M059J (cell line): ENCODE data around the gene RASAL2. TPM values are rescaled to one million over a fixed set of nuclear protein-coding genes. Genes with fewer than 3 reads are reported as not detected.
A peak's percentile ranks its signal among the peaks of the same experiment; 100 is the strongest.
"Not testable (repeated sequence)": the region's sequence is repeated elsewhere in the genome, so short reads cannot be mapped to it uniquely, and the experiment has no call there.

Experiments used
- DNase-seq: peaks from one replicate; pipeline ENCODE4 v3.0.0-alpha.2; 2012; ENCODE audit warnings: low read depth
- total RNA-seq: library from RNA; depleted of rRNA; stranded (reverse); fragments of >200 nt; shearing (Covaris generic); gene quantifications from 2 replicates; pipeline ENCODE4 v1.2.3, GENCODE V29; 2014

Gene RASAL2
- total RNA-seq, 1 experiment from 2014 or later = 14.8 TPM

DNA sequence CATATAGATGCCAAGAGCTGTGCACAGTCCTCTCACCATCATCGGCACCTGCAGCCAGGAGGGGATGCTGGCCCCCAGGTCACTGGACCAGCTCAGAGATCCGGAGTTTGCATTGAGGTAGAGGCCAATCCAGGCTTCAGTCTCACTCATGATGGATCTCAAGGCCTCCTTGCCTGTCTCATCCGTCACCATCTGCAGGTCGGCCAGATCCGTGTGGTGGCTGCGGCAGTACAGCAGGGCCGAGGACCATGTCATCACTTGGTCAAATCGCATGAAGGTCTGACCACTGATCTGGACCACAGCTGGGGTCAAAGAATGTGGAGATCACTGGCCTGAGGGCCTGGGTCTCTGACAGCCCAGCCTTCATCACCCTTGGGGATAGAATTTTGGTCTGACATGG, 396.2 kb downstream of the RASAL2 start:
- DNase-seq = no peak

DNA sequence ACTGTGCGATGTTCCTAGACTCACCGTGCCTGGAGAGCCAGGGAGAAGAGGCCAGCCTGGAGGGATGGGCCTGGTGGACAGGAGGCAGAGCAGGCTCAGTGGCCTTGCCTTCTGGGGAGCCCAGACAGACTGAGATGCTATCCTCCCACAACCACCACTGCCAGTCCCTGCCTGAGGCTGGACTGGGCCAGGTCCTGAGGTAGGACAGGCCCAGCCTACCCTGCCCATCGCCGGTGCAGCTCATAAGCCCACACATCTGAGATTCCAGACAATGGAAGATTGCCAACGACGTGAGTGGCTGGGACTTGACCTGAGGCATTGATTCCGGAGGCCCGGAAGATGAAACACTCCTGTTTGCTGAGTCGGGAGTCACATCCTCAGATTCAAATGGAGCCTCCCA, 397.1 kb downstream of the RASAL2 start:
- no peak for DNase-seq

DNA sequence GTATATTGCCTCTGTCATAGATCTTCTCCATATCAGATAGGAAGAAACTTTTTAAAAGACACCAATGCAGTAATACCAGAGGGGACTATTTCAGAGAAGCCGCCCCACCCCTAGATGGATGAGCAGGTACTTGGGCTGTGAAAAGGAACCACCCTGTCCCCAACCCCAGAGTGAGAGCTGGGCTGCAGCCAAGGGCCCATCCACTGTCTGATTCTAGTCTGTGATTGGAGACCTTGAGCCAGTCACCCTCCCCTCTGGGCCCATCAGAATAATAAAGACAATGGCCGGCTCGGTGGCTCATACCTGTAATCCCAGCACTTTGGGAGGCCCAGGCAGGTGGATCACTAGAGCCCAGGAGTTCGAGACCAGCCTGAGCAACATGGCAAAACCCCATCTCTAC, 397.8 kb downstream of the RASAL2 start:
- DNase-seq = no peak

DNA sequence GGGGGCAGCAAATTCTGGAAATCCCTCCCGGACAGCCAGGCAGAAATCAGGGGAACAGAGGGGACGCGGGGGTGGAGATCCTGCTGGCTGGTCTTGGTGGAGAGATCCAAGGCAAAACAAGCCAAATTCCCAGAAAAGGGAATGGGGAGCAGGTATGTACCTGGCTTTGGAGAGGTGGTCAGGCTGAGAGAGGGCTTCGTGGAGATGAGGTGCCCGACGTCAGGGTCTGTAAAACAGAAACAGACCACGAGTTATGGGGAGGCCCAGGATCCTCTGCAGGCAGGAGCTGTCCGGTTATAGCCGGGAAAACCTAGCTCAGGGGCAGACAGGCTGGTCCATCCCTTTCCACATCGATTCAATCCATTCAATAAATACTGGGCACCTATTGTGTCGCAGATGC, 398.4 kb downstream of the RASAL2 start:
- DNase-seq = no peak

DNA sequence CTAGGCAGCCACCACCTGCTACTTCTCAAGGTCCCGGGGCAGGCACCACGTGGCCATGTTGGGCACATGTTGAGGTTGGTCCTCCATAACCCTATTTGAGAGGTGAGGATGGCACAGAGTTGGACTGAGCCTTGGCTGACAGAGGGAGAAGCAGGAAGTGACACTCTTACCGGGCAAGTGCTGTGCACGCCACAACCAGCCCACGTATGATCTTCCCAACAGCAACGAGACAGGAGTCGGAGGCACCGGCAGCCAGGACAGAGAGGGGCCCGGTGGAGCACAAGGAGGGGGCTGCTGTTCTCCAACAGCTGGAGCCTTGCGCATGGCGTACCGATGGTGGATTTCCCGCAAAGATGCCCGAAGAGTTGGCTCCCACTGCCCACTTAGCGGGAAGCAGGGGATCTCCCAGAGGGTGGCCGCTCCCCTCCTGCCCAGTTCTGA, 399.4 kb downstream of the RASAL2 start:
- DNase-seq = no peak

DNA sequence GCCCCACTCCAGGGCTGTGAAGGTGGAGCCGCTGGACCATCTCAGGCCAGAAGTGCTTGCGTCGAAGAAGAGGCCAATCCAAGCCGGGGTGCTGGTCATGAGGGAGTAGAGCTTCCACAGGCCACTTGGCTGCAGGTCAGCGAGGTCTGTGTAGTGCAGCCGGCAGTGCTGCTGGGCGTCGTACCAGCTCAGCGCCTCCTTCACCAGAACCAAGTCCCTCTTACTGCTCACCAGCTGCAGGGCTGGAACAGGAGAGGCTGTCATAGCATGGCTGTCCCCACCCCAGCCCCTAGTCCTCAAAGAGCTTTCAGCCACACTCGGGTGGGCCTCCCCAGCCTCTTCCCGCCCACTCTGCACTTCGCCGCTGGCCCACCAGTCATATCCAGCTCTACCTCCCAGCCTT, 400.7 kb downstream of the RASAL2 start:
- DNase-seq = no peak

DNA sequence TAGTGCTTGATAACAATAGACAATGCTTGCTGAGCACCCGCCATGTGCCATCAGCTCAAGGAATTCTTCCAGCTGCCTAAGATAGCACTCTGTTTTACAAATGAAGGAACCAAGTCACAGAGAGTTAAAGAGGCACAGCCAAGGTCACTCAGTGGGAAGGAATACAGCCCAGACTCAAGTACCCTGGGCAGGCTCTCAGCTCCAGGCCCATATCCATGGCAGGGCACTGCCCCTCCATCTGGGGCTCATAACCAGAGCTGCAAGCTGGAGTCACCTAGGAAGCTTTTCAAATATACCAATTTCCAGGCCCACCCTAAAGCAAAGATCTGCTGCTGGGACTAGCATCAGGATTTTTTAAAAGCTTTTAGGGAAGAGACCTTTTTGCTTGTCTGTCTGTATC, 401.3 kb downstream of the RASAL2 start:
- no peak for DNase-seq

DNA sequence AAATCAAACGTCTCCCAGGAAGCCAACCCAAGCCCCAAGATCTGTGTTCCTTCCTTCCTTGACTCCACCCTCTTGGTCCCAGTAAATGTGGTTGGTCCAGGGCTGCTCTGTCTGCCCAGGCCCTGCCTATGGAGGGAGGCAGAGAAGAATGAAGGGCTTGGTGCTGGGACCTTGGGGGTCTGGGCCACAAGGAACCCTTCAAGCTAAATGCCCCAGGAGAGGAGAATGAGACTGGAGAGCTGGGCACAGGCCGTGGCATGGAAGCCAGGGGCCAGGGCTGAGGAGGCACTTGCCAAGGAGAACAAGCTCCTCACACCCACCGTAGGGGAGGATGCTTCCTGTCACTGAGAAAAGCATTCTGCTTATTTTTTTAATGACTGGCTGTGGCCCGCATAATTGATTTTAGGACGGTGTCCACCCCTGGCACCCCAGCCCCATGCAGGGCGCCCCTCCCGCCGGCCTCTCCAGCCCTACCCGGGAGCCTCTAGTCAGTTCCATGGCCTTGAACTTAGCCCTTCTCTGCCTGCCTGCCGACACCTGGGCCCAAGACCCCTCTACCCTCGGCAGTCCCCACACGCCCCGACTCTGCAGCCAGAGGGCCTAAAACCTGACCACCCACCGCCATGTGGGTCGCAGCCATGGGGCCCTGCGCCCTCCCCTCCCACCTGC, 402.0 kb downstream of the RASAL2 start:
- no peak for DNase-seq

DNA sequence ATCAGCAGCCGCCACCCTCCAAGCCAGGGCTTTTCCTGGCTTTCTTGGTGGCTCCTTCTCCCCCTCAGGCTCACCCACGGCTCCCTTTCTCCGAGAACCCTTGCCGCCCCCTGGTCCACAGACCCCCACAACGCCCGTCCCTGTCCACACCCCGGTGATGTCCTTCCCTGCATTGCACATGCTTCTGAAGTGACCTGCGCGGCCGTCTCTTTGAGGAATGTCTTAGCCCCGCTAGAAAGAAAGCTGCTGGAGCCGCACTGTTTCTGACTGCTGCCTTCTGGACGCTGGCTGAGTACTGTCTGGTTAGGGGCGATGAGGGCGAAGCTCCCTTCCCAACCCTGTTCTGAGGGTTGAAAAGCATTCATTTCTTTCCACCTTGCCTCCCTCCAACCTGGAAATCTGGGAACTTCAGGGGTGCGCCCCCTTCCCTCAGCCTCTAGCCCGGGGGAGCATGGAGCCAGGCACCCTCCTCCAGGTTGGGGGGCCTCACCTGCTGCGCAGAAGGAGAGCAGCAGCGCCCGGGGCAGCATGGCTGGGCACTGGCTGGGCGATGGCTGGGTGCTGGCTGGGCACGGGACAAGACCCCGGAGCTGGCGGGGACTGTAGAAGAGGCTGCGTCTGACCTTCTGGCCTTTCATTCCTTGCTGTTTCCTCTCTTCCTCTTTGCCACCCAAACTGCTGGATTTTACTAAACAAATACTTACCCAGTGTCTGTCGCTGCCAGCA, 402.7 kb downstream of the RASAL2 start, which contains the start of gene CLEC20A:
CLEC20A (minus strand) TSS at position 555 of the 726 bp plus-strand sequence; CDS start at position 530, 25 bp downstream.
- DNase-seq = no peak

DNA sequence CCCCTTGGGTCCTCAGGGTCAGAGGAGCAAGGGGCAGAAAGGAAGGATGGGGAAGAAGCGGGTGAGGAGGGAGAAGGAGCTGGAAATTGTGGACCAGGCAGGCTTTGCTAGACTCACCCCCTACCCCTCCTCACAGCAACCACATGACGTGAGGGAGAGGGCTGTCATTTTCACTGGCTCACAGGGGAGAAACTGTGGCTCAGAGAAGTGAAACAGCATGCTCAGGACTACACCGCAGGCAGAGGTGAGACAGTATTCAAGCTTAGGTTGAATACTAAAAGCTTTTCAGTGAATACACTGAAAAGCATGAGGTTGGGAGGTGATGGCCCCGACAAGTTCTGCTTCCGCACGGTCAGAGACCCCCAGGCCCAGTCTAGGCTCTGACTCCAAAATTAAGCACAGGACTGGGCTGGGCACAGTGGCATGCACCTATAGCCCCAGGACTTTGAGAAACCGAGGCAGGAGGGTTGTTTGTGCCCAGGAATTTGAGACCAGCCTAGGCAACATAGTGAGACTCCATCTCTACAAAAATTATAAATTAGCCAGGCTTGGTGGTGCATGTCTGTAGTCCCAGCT, 404.1 kb downstream of the RASAL2 start:
- no peak for DNase-seq

DNA sequence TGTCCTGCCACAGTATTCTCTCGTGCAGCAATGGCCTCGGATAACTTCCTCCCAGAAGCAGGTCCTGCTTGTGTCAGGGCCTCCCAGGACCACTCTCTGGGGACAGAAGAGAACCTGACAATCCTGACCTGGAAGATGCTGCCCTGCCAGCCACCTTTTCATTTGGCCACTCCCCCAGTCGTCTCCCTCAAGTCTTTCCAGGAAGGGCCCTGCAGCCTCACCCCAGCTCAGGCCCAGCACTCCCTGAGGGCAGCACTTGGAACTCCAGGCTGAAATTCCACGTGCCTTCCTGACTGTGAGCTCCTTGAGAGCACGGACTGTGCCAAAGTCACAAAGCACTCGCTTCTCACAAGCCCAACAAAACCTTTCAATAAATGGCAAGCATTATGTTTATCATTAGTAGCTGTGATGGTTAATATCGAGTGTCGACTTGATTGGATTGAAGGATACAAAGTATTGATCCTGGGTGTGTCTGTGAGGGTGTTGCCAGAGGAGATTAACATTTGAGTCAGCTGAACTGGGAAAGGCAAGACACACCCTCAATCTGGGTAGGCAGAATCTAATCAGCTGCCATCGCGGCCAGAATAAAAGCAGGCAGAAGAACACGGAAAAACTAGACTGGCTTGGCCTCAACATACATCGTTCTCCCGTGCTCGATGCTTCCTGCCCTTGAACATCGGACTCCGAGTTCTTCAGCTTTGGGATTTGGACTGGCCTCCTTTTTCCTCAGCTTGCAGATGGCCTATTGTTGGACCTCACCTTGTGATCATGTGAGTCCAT, 405.2 kb downstream of the RASAL2 start:
- DNase-seq = no peak

DNA sequence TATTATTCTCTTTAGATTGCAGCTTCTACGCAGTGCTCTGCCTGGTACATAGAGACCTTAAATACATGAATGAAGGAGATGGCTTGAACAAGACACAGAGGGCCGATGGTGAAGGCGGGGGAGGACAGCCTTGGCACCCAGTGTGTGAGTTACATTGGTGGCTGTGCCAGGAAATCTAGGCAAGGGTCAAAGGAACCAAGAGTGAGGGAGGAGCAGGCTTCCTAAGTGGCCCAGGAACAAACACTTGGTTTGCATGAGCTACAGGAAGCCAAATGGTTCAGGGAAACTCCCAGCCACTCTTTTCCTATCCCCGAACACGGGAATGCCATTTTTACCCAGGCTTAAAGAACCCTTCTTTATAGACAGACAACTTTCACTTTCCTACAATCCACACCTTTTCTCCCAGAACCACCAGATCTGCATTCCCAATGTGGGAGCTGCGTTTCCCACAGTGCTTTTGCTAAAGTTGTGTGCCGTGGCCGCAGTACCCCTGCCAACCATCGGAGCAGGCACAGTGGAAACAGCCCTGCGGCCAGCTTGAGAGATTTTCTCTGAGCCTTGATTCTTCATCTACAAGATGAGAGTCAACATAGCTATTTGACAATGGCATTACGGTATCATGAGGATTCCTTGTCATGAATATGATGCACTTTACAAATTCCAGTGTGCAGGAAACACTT, 406.3 kb downstream of the RASAL2 start:
- peak; percentile 7 for DNase-seq

DNA sequence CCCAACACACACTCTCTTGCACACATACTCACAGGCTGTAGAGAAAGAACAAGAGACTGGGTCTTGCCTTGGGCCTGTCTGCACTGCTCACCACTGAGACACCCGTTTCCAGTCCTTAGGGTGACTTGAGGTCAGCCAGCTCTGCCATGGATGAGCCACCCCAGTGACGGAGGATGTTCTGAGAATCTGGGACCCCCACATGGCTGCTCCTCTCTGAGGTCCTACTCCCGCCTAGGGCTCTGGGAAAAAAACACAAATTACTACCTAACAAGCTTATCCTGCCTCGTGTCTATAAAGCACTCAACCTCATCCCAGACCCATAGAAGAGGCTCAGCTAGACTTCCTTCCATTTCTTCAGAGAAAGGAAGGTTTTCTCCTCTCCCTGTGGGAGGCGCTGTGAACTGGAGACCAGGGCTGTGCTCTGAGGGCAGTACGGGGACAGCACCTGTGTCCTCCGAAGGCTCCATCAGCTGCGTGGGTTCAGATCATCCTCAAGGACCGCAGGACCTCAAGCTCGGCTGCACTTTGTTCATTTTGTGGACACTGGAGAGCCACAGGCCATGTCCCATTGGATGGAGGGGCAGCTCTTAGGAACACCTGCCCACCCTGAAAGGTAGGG, 407.1 kb downstream of the RASAL2 start:
- no peak for DNase-seq

DNA sequence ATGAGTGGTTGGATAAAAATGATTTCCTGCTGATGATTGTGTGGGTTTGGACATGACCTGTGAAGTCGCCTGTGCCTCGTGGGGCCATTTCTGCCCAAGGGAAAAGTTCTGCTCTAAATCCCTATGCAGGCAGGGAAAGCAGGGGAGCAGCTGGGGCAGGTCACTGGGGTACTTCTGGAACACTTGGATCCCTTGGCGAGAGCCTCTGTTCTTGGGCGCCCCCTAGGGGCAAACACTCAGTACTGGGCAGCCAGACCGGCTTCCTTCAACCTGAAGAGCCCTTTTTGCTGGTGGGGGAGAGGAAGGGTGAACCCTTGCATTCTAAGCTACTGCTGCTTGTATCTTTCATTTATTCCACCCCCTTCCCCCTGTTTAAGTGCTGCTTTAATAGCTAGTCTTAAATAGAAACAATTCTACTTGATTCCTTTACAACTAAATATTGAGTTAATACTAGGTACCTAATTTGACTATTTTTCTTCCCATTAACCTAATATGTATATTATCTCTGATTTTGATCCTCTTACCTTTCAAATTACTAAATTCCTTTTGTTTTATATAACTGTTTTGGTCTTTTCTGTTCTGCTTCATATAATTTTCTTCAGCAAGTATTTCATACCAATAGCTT, 407.9 kb downstream of the RASAL2 start:
- DNase-seq = peak; percentile 59

DNA sequence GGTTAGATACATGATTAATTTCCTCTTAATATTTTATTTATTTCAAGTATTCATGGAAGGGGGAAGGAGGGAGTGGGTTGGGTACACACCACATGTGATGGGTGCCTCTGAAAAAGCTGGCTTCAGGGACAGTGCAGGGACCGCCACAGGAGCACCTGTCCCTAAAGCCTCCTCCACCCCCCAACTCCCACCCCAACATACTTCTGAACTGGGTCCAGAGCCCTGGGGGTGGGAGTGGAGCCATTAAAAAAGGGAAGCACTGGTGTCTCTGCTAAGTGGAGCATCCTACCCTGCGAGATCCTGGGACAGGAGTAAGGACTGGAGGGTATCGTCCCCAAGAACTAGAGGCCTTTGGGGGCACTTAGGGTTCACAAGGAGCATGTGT, 408.4 kb downstream of the RASAL2 start:
- DNase-seq = no peak

DNA sequence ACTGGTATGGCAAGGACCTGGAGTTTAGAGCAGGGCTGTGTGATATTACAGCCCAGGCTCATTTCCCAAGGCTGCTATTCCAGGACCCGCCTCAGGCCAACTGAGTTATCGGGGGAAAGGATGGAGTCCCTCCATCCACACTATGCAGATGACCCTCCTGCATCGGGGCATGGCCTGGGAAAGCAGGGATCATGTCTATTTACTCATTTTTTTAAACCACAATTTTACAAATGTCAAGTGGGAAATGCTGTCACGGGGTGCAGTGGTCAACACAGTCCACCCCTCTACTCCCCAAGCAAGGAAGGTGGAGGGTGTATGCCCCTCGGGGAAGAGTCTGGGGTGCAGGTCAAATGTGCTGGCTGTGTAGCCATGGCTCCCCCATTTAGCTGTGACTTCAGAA, 409.0 kb downstream of the RASAL2 start:
- no peak for DNase-seq

DNA sequence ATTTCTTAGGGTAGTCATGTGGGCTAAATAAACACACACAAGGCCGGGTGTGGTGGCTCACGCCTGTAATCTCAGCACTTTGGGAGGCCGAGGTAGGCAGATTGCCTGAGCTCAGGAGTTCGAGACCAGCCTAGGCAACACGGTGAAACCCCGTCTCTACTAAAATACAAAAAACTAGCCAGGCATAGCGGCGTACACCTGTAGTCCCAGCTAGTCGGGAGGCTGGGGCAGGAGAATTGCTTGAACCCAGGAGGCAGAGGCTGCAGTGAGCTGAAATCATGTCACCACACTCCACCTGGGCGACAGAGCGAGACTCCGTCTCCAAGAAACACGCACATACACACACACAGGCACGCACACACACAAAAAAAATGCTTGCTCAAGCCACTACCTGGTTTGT, 409.4 kb downstream of the RASAL2 start:
- DNase-seq = not testable (repeated sequence)

DNA sequence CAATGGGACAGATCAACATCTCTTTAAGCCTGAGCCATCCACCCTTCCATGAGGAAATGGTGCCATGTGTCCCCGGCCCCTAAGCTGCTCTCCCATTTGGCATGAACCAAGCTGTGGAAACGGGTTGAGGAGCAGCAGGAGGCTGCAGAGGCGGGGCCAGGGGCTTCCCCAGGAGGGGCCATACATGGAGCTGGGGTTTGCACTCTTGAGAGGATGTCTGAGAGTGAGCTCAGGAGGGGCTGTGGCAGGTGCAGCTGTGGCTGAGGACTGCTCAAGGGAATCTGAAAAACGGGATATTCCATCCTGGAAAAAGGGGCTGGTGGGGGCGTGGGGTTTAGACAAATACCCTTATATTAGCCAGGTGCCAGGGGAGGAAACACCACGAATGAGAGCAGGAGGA, 409.9 kb downstream of the RASAL2 start:
- DNase-seq = no peak

DNA sequence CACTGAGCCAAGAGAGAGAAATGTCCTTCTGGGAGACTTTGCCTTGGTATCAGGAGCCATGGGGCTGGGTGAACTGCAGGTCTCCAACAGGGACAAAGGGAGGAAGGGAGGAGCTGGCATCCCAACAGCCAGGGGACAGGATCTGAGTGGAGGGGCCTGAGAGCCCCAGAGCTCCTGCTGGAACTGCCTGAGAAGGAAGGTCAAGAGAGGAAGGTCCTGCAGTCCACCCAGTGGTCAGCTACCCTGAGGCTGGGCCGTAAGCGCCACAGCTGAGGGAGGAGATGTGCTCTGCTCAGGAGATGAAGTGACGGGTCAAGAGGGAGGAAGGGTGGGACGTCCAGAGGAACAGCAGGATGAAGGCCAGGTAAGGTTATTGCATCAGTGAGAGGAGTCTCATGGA, 410.4 kb downstream of the RASAL2 start:
- DNase-seq = no peak

DNA sequence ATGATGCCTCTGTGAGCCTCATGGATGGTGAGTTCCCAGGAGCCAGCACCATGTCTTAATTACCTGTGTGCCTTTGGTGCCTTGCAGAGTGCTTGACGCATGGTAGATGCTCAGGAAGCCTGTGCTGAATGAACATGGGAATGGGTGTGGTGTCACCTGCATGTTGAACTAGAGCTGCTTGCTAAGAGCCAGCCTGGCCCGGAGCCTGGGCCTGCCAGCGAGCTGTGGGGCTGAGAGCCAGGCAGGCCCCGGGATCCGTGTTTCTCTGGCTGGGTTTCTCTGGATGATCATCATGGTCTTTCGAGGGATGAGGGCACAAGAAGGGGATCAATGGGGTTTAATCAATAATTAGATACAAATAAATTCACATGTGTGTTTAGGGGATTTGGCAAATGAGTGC, 412.3 kb downstream of the RASAL2 start:
- DNase-seq = no peak

DNA sequence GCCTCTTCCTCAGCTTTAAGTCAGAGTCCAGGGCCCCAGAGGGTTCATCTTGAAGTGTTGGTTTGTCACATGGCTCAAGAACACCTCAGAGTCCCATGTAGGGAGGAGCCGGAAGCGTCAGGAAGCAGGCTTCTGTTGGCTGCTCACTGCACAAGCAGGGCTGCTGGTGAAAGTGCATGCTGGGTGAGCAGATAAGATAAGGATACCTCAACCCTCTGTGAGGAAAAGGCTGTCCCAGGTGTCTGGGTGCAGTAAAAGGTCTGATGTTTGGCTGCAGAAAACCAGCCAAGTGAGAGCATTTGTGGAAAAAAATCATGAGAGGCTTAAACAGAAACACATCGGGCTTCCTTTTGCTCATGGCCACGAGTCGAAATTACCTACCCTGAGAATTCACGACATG, 412.8 kb downstream of the RASAL2 start:
- DNase-seq = no peak
